HEK293 (cell line): ENCODE results near the gene LMO2.
"Not testable (repeated sequence)": the region's sequence is repeated elsewhere in the genome, so short reads cannot be mapped to it uniquely, and the experiment has no call there.

ENCODE experiments used
- KLF1 ChIP-seq: fragments of 450-650 bp; formaldehyde crosslinking; IDR thresholded peaks from 2 replicates; pipeline ENCODE4 v1.5.1; 2016; ENCODE audit warnings: missing biosample characterization, missing genetic modification characterization
- YY1 ChIP-seq: fragments of 450-650 bp; formaldehyde crosslinking; IDR thresholded peaks from 2 replicates; pipeline ENCODE4 v1.5.1; 2018; ENCODE audit warnings: missing biosample characterization, missing genetic modification characterization
- ZBTB8A ChIP-seq: fragments of 450-650 bp; formaldehyde crosslinking; IDR thresholded peaks from 2 replicates; pipeline ENCODE4 v1.5.1; 2016; ENCODE audit warnings: missing biosample characterization, missing genetic modification characterization
- ZNF157 ChIP-seq: fragments of 450-650 bp; formaldehyde crosslinking; IDR thresholded peaks from 2 replicates; pipeline ENCODE4 v1.5.1; 2016; ENCODE audit warnings: missing biosample characterization, missing genetic modification characterization
- ZNF174 ChIP-seq: fragments of 450-650 bp; formaldehyde crosslinking; IDR thresholded peaks from 2 replicates; pipeline ENCODE4 v1.5.0; 2017; ENCODE audit warnings: missing biosample characterization, mild to moderate bottlenecking, missing genetic modification characterization
- ZNF701 ChIP-seq: fragments of 450-650 bp; formaldehyde crosslinking; IDR thresholded peaks from 2 replicates; pipeline ENCODE4 v1.5.1; 2016; ENCODE audit warnings: missing biosample characterization, missing genetic modification characterization
- ZNF777 ChIP-seq: fragments of 450-650 bp; formaldehyde crosslinking; IDR thresholded peaks from 2 replicates; pipeline ENCODE4 v1.5.1; 2017; ENCODE audit warnings: missing biosample characterization, missing genetic modification characterization, borderline replicate concordance
- ZNF792 ChIP-seq: fragments of 450-650 bp; formaldehyde crosslinking; IDR thresholded peaks from 2 replicates; pipeline ENCODE4 v1.5.1; 2016; ENCODE audit warnings: missing biosample characterization, missing genetic modification characterization
- TF ChIP-seq, protein P1 (sequence below): fragments of 450-650 bp; formaldehyde crosslinking; IDR thresholded peaks from 2 replicates; pipeline ENCODE4 v1.5.1; 2016; ENCODE audit warnings: missing biosample characterization, missing genetic modification characterization
- TF ChIP-seq, protein P2 (sequence below): fragments of 450-650 bp; formaldehyde crosslinking; IDR thresholded peaks from 2 replicates; pipeline ENCODE4 v1.5.1; 2016; ENCODE audit warnings: missing biosample characterization, missing genetic modification characterization
- TF ChIP-seq, protein P3 (sequence below): fragments of 450-650 bp; formaldehyde crosslinking; IDR thresholded peaks from 2 replicates; pipeline ENCODE4 v1.5.1; 2016; ENCODE audit warnings: missing biosample characterization, missing genetic modification characterization

DNA sequence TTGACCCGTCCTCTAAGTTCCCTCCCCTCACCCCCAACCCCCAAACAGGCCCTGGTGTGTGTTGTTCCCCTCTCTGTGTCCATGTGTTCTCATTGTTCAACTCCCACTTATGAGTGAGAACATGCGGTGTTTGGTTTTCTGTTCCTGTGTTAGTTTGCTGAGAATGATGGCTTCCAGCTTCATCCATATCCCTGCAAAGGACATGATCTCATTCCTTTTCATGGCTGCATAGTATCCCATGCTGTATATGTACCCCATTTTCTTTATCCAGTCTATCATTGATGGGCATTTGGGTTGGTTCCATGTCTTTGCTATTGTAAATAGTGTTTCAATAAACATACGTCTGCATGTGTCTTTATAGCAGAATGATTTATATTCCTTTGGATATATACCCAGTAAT is 53.6 kb downstream of the LMO2 start:
- TF ChIP-seq, protein P1, sequence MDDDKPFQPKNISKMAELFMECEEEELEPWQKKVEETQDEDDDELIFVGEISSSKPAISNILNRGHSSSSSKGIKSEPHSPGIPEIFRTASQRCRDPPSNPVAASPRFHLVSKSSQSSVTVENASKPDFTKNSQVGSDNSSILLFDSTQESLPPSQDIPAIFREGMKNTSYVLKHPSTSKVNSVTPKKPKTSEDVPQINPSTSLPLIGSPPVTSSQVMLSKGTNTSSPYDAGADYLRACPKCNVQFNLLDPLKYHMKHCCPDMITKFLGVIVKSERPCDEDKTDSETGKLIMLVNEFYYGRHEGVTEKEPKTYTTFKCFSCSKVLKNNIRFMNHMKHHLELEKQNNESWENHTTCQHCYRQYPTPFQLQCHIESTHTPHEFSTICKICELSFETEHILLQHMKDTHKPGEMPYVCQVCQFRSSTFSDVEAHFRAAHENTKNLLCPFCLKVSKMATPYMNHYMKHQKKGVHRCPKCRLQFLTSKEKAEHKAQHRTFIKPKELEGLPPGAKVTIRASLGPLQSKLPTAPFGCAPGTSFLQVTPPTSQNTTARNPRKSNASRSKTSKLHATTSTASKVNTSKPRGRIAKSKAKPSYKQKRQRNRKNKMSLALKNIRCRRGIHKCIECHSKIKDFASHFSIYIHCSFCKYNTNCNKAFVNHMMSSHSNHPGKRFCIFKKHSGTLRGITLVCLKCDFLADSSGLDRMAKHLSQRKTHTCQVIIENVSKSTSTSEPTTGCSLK (tag by site-specific recombination), result not testable (repeated sequence)
- TF ChIP-seq ZNF701 (tag by site-specific recombination); ZNF174 (tag by site-specific recombination); ZBTB8A (tag by site-specific recombination); ZNF777 (tag by site-specific recombination); ZNF157 (tag by site-specific recombination); KLF1; ZNF792; YY1 (tag by site-specific recombination): not testable (repeated sequence)
- TF ChIP-seq, protein P2, sequence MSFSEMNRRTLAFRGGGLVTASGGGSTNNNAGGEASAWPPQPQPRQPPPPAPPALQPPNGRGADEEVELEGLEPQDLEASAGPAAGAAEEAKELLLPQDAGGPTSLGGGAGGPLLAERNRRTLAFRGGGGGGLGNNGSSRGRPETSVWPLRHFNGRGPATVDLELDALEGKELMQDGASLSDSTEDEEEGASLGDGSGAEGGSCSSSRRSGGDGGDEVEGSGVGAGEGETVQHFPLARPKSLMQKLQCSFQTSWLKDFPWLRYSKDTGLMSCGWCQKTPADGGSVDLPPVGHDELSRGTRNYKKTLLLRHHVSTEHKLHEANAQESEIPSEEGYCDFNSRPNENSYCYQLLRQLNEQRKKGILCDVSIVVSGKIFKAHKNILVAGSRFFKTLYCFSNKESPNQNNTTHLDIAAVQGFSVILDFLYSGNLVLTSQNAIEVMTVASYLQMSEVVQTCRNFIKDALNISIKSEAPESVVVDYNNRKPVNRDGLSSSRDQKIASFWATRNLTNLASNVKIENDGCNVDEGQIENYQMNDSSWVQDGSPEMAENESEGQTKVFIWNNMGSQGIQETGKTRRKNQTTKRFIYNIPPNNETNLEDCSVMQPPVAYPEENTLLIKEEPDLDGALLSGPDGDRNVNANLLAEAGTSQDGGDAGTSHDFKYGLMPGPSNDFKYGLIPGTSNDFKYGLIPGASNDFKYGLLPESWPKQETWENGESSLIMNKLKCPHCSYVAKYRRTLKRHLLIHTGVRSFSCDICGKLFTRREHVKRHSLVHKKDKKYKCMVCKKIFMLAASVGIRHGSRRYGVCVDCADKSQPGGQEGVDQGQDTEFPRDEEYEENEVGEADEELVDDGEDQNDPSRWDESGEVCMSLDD (tag by site-specific recombination), result not testable (repeated sequence)
- TF ChIP-seq, protein P3, sequence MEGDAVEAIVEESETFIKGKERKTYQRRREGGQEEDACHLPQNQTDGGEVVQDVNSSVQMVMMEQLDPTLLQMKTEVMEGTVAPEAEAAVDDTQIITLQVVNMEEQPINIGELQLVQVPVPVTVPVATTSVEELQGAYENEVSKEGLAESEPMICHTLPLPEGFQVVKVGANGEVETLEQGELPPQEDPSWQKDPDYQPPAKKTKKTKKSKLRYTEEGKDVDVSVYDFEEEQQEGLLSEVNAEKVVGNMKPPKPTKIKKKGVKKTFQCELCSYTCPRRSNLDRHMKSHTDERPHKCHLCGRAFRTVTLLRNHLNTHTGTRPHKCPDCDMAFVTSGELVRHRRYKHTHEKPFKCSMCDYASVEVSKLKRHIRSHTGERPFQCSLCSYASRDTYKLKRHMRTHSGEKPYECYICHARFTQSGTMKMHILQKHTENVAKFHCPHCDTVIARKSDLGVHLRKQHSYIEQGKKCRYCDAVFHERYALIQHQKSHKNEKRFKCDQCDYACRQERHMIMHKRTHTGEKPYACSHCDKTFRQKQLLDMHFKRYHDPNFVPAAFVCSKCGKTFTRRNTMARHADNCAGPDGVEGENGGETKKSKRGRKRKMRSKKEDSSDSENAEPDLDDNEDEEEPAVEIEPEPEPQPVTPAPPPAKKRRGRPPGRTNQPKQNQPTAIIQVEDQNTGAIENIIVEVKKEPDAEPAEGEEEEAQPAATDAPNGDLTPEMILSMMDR, result not testable (repeated sequence)
